HS-27A (cell line): ENCODE data around the gene TMTC2.
"Not testable (repeated sequence)": the region's sequence is repeated elsewhere in the genome, so short reads cannot be mapped to it uniquely, and the experiment has no call there.

Experiments
- DNase-seq: peaks from one replicate; pipeline ENCODE4 v3.0.0-alpha.2; 2012; ENCODE audit warnings: low read depth, missing footprints

The TMTC2 gene

GRCh38 chr12:82727886-82728285, 41.2 kb downstream of the TMTC2 start:
- DNase-seq, result no peak

GRCh38 chr12:82728710-82729109, 42.0 kb downstream of the TMTC2 start:
- DNase-seq, result no peak

GRCh38 chr12:82730953-82731459, 44.3 kb downstream of the TMTC2 start:
- DNase-seq, result no peak

GRCh38 chr12:82740129-82741000, 53.7 kb downstream of the TMTC2 start:
- DNase-seq, result peak; percentile 0

- no peak for DNase-seq
These were observed 58.5 kb downstream of the TMTC2 start for GRCh38 chr12:82745063-82745674.

- DNase-seq, result no peak
These were observed 59.1 kb downstream of the TMTC2 start for GRCh38 chr12:82745807-82746206.

GRCh38 chr12:82746668-82747067, 60.0 kb downstream of the TMTC2 start:
- DNase-seq, result no peak

GRCh38 chr12:82749015-82749414, 62.3 kb downstream of the TMTC2 start:
- no peak for DNase-seq

- DNase-seq, result no peak
These were observed 68.2 kb downstream of the TMTC2 start for GRCh38 chr12:82754856-82755255.

GRCh38 chr12:82756303-82756702, 69.6 kb downstream of the TMTC2 start:
- DNase-seq, result no peak

GRCh38 chr12:82757059-82757458, 70.4 kb downstream of the TMTC2 start:
- DNase-seq, result no peak

GRCh38 chr12:82757656-82758055, 71.0 kb downstream of the TMTC2 start:
- DNase-seq, result no peak

GRCh38 chr12:82758749-82759330, 72.1 kb downstream of the TMTC2 start:
- no peak for DNase-seq

GRCh38 chr12:82760423-82760822, 73.7 kb downstream of the TMTC2 start:
- DNase-seq, result no peak

- not testable (repeated sequence) for DNase-seq
These were observed 78.5 kb downstream of the TMTC2 start for GRCh38 chr12:82765206-82765605.

GRCh38 chr12:82765971-82766705, 79.4 kb downstream of the TMTC2 start:
- no peak for DNase-seq

GRCh38 chr12:82774666-82775065, 88.0 kb downstream of the TMTC2 start:
- DNase-seq, result no peak

GRCh38 chr12:82780517-82780916, 93.8 kb downstream of the TMTC2 start:
- no peak for DNase-seq

- DNase-seq, result no peak
These were observed 94.7 kb downstream of the TMTC2 start for GRCh38 chr12:82781309-82781997.

- DNase-seq, result no peak
These were observed 96.7 kb downstream of the TMTC2 start for GRCh38 chr12:82783435-82783834.

GRCh38 chr12:82787016-82787415, 100.3 kb downstream of the TMTC2 start:
- DNase-seq, result no peak

- DNase-seq, result no peak
These were observed 101.9 kb downstream of the TMTC2 start for GRCh38 chr12:82788594-82788993.
